ENCODE measurements around the gene SYNRG. TPM values are rescaled to one million over a fixed set of nuclear protein-coding genes. Genes with fewer than 3 reads are reported as not detected.
A peak's percentile ranks its signal among the peaks of the same experiment; 100 is the strongest.

The SYNRG gene
- total RNA-seq, 2 donors from 2014 or later = 33.0 to 34.8 TPM

DNA sequence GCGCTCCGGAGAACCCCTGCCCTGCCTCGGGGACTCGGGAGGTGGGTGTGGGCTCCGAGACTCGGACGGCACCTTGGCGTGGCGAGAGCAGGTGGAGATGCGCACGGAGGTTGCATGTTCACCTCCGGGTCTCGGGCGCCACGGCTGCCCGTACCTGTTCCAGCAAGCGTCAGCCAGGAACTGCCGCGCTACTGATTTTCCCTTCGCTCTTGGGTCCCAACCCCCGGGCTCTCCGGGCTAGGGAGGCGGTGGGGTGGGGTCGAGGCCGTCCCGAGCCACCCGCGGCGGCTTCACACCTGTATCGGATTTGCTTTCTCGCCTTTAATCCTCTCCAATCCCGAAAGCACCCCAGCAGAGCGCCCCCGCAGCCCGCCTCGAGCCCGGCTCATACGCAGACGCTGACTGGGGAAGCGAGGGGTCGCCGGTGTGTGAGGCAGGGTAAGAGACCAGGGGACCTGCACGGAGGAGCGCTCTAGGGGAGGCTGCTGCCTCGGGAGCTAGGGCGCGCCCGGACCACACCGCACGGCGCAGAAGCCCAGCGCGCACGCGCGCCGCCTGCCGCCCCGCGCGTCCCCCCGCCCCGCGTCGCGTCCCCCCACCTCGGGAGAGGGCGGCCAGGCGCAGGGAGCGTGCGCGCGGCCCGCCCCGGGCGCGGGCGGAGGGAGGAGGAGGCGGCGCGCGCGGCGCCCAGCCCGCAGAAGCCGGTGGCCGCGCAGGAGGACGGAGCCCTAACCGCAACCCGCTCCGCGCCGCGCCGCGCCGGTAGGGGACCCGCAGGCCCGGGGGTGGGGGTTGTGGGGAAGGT is 119.8 kb downstream of the SYNRG start, which contains the start of gene DUSP14:
Gene DUSP14 (plus strand): TSS at position 695 of the 805 bp plus-strand sequence. CDS start 22,382 bp downstream, outside the sequence.
- Histone ChIP-seq H3K27ac (peak within 1 kb of the TSS; percentile 83 to 90), H3K27me3 (replicated peaks; ENCODE audit: insufficient read depth) (no peaks in the 10 kb centered on the region), H3K36me3 (no peaks in the 10 kb centered on the region), H3K4me1 (replicated peaks) (peaks cover 6% of the 10 kb centered on the region), H3K4me3 (peak within 1 kb of the TSS; percentile 81 to 85), H3K9me3 (no peaks in the 10 kb centered on the region)
- peak; percentile 80 for DNase-seq (ENCODE audit: low spot score)
- intact Hi-C loops (cut with DNase I) = loop anchor here (2.0 kb wide), 1 partner anchor 83 kb away; the partner anchor contains the start of genes ACACA and TADA2A
- TF ChIP-seq POLR2A (IDR thresholded peaks at IDR 0.05) = peak; percentile 65
- TF ChIP-seq, protein P1, sequence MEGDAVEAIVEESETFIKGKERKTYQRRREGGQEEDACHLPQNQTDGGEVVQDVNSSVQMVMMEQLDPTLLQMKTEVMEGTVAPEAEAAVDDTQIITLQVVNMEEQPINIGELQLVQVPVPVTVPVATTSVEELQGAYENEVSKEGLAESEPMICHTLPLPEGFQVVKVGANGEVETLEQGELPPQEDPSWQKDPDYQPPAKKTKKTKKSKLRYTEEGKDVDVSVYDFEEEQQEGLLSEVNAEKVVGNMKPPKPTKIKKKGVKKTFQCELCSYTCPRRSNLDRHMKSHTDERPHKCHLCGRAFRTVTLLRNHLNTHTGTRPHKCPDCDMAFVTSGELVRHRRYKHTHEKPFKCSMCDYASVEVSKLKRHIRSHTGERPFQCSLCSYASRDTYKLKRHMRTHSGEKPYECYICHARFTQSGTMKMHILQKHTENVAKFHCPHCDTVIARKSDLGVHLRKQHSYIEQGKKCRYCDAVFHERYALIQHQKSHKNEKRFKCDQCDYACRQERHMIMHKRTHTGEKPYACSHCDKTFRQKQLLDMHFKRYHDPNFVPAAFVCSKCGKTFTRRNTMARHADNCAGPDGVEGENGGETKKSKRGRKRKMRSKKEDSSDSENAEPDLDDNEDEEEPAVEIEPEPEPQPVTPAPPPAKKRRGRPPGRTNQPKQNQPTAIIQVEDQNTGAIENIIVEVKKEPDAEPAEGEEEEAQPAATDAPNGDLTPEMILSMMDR (IDR thresholded peaks at IDR 0.05) = no peak
- WGBS = under 1% methylated on average over 43 of the region's 100 CpGs

DNA sequence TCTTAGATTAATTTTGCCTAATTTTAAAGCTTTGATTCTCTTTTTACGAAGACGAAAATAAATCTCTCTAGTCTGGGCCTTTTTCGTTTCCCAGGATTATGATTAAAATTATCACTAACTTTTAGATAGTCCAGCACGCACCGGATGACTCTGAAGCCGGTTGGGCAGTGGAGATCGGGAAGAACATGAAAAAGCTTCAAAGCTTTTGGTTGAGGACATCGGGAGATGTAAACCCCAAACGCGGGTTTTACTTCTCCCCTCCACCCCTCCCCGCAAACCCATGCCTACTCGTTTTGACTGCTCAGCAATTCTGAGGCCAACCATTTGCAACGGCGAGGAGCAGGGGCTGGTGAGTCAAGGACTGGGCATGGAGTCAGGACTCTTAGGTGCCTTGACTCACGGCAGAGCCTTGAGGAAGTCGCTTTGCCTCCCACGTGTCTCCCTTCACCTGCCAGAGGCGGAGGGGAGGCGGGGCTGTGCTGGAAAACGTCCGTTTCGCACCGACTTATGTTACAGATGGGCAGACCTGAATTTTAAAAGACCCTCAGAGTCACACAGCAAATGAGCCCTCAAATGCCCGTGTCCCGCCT is 120.5 kb downstream of the SYNRG start:
- peak; percentile 91 for DNase-seq (ENCODE audit: low spot score)
- WGBS = under 1% methylated on average over 25 of the region's 25 CpGs
- H3K27ac ChIP-seq = peak overlapping the region; percentile 83 to 90
- H3K36me3 ChIP-seq = no peaks in the 10 kb centered on the region
- peaks cover 6% of the 10 kb centered on the region for H3K4me1 ChIP-seq (replicated peaks)
- no peaks in the 10 kb centered on the region for H3K27me3 ChIP-seq (replicated peaks; ENCODE audit: insufficient read depth)
- H3K4me3 ChIP-seq = peak overlapping the region; percentile 81 to 85
- H3K9me3 ChIP-seq = no peaks in the 10 kb centered on the region
- intact Hi-C loops (cut with DNase I) = no loop called here
- TF ChIP-seq, protein P1 (IDR thresholded peaks at IDR 0.05) = no peak
- TF ChIP-seq POLR2AphosphoS5 (IDR thresholded peaks at IDR 0.05) (peak; percentile 82), POLR2A (IDR thresholded peaks at IDR 0.05) (peak; percentile 33)

DNA sequence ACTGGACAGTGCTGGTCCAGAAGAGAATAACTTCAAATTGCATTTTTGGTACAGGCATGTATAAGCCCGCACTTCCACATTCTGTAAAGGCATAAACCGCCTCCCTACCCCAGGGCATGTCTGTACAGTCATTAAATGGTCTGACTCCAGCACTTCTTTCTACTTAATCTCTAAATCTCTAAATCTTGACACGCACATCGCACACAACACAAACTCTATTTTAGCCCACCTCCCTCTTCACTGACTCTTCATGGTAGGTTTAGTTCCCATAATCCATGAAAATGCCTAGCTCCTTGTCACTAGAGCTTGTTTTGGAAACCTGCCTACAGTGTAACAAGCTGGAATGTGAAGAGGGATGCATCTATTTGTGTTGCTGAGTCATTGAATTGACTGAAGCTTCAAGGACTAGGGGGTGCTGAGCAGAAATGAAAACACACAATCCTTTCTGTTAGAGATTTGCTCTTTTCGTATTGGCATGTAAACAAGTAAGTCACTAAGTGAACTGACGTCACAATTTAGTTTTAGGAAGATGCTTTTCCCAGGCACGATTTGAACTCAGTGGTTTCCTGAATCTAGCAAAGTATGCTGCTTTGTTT is 121.1 kb downstream of the SYNRG start:
- intact Hi-C loops (cut with DNase I) = no loop called here
- Histone ChIP-seq H3K27ac (peak overlapping the region; percentile 83 to 90), H3K27me3 (replicated peaks; ENCODE audit: insufficient read depth) (no peaks in the 10 kb centered on the region), H3K4me3 (peak overlapping the region in 1 of 2 donors; percentile 81), H3K4me1 (replicated peaks) (peaks cover 6% of the 10 kb centered on the region), H3K9me3 (no peaks in the 10 kb centered on the region), H3K36me3 (no peaks in the 10 kb centered on the region)
- WGBS = 7% methylated on average over 7 of the region's 7 CpGs
- TF ChIP-seq POLR2A (IDR thresholded peaks at IDR 0.05) (no peak), POLR2AphosphoS5 (IDR thresholded peaks at IDR 0.05) (peak; percentile 72)
- DNase-seq (ENCODE audit: low spot score) = peak; percentile 44

DNA sequence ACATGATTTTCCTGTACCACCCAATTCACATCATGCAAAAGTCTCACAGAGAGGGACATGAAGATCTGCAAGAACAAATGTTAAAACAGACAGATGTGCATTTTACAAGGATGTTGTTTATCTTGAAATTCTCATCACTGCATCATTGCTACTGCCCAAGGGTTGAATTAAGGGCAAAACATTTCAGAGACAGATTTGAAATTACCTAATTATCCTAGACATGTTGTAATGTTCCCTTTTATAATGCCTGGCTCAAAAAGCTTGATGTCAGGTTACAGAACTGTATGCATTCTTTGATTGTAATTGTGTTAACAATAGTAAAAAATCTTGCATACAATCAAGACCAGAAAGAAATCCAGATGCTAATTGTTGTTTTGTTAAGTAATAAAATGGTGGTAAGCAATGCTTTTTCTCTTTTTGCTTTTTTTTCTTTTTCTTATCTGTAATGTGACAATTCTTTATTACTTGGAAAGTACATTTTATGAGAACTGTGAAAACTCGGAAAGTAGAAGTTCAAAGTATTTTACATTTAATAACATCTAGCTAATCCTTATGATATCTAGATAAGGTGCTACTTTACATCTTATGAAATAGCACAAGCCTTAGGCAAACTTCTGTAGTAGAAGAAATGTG is 123.2 kb downstream of the SYNRG start:
- no peaks in the 10 kb centered on the region for H3K9me3 ChIP-seq
- no peaks in the 10 kb centered on the region for H3K36me3 ChIP-seq
- DNase-seq (ENCODE audit: low spot score) = no peak
- no peaks in the 10 kb centered on the region for H3K27me3 ChIP-seq (replicated peaks; ENCODE audit: insufficient read depth)
- peaks cover 6% of the 10 kb centered on the region for H3K4me1 ChIP-seq (replicated peaks)
- intact Hi-C loops (cut with DNase I) = no loop called here
- 30% methylated on average over 1 of the region's 1 CpG for WGBS
- TF ChIP-seq, protein P1 (IDR thresholded peaks at IDR 0.05) = no peak
- TF ChIP-seq POLR2A (IDR thresholded peaks at IDR 0.05) (no peak), POLR2AphosphoS5 (IDR thresholded peaks at IDR 0.05) (no peak)
- H3K27ac ChIP-seq = no peak overlapping the region
- no peak overlapping the region for H3K4me3 ChIP-seq
